ENCODE results near the gene RGS6. TPM values are rescaled to one million over a fixed set of nuclear protein-coding genes. Genes with fewer than 3 reads are reported as not detected.
A peak's percentile ranks its signal among the peaks of the same experiment; 100 is the strongest.
"Not testable (repeated sequence)": the region's sequence is repeated elsewhere in the genome, so short reads cannot be mapped to it uniquely, and the experiment has no call there.

Gene RGS6
- polyA plus RNA-seq, 4 donors, result 0.82 to 1.6 (median 1.1) TPM

DNA sequence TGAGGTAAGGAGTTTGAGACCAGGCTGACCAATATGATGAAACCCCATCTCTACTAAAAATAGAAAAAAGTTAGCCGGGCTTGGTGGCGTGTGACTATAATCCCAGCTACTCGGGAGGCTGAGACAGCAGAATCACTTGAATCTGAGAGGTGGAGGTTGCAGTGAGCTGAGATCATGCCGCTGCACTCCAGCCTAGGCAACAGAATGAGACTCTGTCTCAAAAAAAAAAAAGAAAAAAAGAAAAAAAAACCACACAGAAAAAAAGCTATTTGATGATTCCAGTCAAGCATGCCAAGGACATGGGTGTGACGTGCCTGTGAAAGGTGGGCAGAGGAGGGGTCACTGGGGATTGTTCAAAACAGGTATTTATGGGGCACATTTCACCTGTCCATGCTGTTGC lies 545.3 kb downstream of the RGS6 start:
- not testable (repeated sequence) for DNase-seq (ENCODE audit: low read depth in 4 of 4, low spot score in 3 of 4)

DNA sequence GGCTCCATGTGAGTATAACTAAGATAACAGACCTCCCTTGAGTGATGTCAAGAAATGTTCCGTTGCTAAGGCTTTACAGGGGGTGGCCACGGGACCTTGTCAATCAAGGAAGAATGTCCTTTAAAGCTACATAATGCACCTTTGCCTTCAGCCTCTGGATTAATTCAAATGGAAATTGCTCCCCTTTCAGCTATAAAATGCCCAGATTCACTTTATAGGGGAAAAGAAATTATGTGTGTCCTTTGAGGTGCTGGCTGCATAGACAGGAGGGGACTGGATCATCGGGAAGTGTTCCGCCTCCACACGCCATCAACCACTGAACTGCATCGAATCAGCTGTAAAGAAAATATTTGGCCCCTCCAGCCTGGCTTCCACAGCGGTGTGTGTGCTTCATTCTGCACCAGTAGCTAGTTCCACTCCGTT lies 546.3 kb downstream of the RGS6 start:
- peak in 1 of 4 donors; percentile 8 for DNase-seq (ENCODE audit: low read depth in 4 of 4, low spot score in 3 of 4)

DNA sequence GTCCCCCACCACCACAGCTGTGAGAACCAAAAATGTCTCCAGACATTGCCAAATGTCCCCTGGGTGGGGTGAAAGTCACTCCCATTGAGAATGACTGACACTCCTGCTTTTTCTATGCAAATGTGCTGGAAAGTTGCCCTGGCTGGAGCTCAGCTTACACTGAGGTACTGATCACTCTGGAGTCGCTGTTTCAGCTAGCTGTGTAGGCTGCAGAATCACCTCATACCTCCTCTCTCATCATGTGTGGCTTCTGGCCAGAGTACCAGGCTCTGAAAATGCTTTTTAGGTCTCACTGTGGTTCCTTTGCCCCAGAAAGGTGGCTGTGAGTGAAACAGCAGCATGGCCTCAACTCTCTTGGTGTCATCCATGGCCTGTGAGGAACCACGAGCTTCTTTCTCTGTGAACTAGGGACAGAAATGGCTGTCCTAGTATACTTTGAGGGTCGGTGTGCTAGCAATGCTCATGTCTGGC lies 547.3 kb downstream of the RGS6 start:
- DNase-seq (ENCODE audit: low read depth in 4 of 4, low spot score in 3 of 4), result peak in 2 of 4 donors; percentile 32 to 50

DNA sequence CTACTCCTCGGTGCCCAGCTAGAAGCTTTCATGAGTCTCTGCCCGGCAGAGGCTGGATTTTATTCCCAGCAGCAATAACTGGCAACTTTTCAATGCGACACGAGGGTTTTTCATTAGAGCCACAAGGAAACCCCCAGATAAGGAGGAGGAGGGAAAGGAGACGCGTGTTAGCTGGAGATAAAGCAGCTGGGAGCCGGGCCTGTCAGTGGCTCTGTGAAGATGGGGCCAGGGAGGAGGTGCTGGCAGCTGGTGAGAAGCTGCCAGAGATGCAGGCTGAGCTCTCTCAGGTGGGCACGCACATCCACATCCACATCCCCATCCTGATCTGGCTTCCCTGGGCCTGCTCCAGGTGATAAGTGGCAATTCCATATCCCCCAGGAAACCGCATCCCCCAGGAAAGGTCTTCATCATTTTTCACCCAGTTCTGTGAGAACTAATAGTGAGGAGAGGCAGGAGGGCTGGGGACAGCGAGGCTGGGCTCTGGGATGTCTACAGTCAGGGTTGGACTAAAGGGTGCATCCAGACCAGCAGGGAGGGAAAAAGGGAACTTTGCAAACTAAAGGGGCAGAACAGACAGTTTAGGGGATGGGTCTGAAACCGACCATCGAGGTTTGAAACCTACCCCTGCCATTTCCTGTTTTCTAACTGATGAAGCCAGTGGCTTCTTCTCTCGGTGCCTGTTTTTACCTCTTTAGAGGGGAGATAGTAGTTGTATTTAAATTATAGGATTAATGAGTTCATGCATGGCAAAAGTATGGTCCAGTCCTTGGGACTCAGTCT lies 548.4 kb downstream of the RGS6 start:
- peak in 1 of 4 donors; percentile 8 for DNase-seq (ENCODE audit: low read depth in 4 of 4, low spot score in 3 of 4)

DNA sequence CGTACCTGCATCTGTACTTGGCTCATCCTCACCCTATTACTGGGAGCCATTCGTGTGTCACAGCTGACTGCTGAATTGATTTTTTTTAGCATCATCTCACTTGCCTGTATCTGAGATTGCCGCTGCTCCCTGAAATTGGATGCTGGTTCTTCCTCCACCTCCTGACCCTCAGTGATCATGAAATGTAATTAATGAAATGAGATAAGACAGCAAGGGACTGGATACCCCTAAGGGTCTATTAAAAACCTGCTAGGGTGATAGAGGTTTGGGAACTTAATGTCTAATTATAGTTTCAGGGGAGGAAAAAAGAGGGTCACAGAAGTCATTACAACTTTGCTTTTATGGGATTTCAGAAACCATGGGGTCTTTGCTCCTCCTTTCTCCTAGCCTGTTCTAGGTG lies 551.1 kb downstream of the RGS6 start:
- no peak for DNase-seq (ENCODE audit: low read depth in 4 of 4, low spot score in 3 of 4)

DNA sequence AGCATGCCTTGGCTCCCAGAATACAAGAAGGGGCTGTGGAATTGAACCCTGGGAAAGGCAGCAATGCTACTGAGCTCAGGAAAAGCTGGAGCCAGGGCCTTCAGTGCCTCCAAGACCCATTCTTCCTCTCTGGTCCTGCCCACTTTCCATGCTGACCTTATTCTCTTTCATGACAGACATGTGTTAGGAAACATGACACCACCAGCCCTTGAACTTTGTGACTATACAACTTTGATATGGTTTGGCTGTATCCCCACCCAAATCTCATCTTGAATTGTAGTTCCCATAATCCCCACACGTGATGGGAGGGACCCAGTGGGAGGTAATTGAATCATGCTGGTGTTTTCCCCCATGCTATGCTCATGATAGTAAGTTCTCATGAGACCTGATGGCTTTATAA lies 553.5 kb downstream of the RGS6 start:
- no peak for DNase-seq (ENCODE audit: low read depth in 4 of 4, low spot score in 3 of 4)

DNA sequence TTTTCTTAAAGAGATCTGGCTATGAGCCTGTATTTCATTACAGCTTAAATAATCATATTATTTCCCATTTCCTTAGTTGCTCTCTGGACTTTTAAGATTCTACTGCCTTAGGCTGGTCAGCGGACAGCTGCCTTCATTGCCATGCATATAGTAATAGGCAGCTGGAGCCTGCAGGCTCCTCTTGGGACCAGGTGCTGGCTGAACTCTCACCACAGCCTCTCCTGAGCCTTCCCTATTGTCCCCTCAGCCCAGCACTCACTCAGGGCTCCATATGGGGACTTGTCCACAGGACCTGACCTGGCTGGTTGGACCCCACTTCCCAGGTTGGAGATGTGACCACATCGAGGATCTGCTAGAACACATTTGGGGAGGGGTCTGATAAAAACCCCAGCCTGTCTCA lies 556.3 kb downstream of the RGS6 start:
- no peak for DNase-seq (ENCODE audit: low read depth in 4 of 4, low spot score in 3 of 4)

DNA sequence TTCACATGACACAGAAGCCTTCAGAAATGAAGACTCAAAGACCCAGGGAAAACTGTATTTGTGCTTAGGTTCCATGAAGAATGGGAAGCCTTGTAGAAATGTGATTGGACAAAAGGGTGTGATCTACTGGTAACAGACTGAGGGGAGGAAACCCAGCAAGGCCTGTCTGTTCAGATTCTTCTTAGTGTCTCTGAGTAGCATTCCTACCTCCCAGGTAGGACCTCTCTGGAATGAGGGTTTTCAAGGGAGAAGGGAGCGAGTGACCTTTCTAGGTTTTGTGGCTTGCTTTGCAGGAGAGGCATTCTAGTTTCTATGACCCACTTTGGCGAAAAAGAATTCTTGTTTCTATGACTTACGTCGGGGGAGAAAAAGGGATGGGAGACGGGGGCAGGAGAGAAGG lies 560.0 kb downstream of the RGS6 start:
- no peak for DNase-seq (ENCODE audit: low read depth in 4 of 4, low spot score in 3 of 4)

DNA sequence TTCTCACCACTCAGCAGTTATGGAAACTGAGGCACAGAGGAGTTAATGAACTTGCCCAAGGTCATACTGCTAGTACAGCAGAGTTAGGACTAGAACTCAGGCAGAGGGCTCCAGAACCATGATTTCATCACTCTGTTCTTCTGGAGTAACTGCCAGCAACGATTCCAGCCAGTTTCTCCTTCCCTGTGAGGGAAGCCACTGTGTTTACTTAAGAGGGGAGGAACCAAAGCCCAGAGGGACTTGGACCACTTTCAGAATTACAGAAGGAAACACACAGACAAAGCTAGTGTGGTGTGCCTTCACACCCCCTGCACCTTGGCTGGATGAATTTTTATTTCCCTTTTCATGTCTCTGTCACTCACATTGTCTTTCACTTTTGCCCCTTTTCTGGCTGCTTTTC lies 563.4 kb downstream of the RGS6 start:
- no peak for DNase-seq (ENCODE audit: low read depth in 4 of 4, low spot score in 3 of 4)

DNA sequence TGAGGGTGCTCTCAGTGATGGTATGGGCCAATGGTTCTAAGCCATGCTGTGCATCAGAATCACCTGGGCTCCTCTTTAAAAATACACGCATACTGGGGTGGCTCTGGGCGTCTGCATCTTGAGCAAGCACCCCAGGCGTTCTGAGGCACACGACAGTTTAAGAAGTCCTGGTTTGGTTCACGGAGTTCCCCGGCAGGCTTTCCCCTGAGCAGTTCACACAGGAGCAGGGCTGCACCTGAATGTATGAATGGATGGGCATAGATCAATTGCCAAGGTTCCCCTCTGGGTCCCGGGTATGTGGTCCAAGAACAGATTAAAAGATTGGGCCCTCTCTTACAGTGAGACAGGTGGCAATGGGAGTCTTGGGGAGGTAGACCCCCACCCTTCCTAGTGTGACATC lies 566.4 kb downstream of the RGS6 start:
- no peak for DNase-seq (ENCODE audit: low read depth in 4 of 4, low spot score in 3 of 4)

DNA sequence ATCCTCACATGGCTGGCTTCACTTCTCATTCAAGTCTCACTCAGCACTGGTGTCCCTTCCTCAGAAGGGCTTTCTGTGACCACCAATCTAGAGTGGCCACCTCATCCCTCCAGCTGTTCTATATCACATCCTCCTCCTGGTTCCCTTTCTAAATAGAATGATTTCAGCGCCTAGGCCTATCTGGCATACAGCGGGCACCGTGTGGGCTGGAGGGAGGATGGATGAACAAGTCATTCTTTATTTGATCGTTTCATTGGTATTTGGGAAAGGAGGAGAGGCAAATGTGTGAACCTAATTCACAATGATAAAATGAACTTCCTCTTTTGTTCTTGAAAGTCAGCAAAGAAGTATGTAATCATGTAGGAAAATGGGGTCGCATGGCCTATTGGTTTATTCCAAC lies 567.5 kb downstream of the RGS6 start:
- DNase-seq (ENCODE audit: low read depth in 4 of 4, low spot score in 3 of 4), result no peak

DNA sequence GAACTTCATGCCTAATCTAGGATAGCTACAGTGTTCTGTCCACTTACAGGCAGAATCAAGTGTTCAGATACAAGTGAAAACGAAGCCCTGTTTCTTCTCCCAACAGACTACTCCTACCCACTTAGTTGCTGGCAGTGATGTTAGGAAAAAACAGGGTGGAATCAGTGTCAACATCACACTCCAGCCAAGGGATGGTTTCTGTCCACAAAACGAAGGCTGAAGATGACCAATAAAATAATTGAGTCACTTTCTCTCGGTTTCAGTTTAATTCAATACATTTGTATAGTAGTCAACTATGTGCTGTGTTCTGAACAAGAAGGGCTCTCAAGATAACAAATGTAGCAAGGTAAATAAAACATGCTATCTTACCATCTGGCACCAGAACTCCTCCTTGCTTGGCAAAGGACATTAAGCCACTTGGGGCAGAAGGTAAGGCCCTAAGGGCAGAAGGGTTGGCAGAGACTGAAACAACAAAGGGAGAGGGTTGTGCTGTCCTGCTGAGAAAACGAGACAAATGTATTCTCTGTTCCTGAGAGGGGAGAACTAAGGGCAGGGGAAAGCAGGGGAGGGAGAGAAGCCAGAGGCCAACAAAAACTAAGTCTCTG lies 568.1 kb downstream of the RGS6 start:
- no peak for DNase-seq (ENCODE audit: low read depth in 4 of 4, low spot score in 3 of 4)

DNA sequence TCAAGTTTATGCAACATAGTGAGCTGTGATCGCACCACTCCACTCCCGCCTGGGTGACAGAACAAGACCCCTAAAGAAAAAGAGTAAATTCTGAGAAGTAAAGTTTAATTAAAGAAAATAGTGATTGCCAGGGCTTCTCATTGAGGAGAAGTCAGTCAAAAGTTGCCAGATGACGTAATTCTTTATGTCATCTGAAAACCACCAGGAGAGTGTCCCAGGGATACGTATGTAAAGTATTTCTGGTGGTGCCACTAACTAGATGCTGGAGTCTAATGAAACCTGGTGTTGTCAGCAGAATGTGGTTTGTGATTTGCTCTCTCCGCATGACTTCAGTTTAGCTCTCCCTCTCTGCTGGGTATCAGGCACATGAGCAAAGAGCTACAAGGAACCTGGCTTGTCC lies 569.2 kb downstream of the RGS6 start:
- DNase-seq (ENCODE audit: low read depth in 4 of 4, low spot score in 3 of 4), result no peak

DNA sequence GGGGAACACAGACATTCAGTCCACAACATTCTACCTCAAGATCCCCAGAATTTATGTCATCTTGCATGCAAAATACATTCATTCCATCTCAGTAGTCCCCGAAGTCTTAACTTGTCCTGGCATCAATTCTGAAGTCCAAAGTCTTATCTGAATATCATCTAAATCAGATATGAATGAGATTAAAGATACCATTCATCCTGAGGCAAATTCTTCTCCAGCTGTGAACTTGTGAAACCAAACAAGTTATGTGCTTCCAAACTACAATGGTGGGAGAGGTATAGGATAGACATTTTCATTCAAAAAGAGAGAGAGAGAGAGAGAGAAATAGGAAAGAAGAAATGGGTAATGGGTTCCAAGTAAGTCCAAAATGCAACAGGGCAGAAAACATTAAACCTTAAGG lies 571.0 kb downstream of the RGS6 start:
- no peak for DNase-seq (ENCODE audit: low read depth in 4 of 4, low spot score in 3 of 4)

DNA sequence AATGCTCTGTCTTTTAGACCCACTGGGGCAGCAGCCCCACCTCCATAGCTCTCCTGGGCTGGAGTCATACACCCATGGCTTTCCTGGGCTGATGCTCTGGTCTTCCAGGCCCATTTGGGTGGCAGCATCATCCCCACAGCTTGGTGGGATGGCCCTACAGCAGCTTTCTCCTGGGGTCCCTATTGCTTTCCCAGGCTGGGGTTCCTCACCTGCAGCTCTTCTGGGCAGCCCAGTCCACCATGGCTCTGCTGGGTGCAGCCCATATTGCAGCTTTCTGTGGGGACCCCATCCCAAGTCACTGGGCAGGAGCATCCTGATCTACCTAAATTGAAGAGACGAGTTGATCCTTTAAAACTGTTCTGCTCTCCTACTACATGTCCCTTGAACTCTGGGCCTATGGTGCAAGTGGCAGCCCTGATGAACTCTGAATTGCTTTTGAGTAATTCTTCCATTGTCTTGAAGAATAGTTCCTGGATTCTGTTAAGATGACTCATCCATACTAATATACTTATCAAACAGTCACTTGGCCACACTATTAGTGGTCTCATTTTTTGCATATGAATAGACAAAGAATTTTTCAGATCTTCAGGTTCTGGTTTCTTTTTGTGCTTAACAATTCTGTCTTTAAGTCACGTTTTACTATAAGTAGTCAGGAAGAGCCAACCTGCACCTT lies 571.6 kb downstream of the RGS6 start:
- no peak for DNase-seq (ENCODE audit: low read depth in 4 of 4, low spot score in 3 of 4)

DNA sequence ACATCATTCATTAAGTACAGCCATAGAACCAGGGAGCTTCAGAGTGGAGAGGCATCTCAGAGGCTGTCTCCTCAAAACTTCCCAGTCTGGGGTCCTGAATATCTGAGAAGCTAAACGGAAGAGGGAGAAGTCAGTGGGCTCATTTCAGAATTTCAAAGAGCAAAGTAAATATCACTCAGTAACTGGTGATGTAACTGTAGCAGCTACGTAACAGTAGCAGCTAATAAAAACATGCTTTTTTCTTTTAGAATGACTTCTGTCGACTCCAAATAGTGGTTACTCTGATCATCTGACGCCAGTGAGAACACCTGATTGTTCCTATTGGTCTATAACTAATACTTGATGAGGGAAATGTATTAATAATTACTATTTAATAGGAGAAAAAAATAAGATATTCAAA lies 578.3 kb downstream of the RGS6 start:
- no peak for DNase-seq (ENCODE audit: low read depth in 4 of 4, low spot score in 3 of 4)

DNA sequence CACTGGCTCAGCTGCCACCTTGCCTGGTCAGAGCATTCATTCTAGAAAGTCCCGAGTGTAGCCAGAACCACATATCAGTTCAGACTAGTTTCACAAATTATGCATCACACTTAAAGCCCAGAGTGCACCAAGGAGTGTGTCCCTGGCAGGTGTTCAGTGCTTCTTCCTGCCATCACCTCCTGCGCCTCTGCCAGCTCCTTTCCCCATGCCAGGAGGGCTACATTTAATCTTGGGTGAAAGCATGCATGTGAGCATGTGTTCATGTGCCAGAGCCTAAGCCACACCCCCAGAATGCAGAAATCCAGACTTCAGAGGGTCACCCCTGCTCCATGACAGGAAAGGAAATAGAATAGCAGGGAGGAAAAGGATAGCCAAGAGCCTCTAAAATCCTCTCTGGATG lies 580.1 kb downstream of the RGS6 start:
- no peak for DNase-seq (ENCODE audit: low read depth in 4 of 4, low spot score in 3 of 4)

DNA sequence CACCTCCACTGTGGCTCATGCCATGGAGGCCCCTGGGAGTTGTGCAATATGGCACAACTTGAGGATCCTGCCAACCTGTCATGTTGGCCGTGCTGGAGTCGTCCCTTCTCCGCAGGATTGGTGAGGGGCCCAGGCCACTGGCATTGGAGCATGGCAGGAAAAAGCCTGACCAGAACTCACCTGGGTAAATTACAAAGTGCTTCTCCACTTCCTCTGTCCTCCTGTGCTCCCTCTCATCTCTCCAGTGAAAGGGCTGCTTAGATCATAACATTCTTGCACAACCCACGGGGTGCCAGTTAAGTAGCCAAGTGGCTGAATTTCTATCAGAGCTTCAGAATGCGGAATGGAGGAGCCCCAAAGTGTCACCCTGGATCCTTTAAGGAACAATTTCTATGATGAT lies 580.7 kb downstream of the RGS6 start:
- DNase-seq (ENCODE audit: low read depth in 4 of 4, low spot score in 3 of 4), result no peak

DNA sequence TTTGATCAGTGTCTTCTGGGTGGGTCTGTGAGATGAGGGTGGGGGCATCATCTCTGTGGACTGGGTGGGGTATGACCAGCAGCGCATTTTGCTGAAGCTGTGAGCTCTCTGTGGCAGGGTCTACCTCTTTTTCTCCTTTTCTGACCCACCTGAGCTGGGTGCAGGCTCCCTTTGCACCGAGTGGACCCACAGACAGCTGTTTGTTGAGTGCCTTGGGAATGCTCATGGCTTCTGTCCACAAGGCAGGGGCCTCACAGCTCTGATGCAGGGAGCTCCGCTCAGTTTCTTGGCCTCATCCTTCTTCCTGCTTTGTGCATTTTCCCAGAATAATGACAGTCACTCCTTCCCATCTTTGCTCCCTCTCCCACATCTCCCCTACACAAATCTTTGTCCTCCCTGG lies 581.1 kb downstream of the RGS6 start:
- DNase-seq (ENCODE audit: low read depth in 4 of 4, low spot score in 3 of 4), result no peak

DNA sequence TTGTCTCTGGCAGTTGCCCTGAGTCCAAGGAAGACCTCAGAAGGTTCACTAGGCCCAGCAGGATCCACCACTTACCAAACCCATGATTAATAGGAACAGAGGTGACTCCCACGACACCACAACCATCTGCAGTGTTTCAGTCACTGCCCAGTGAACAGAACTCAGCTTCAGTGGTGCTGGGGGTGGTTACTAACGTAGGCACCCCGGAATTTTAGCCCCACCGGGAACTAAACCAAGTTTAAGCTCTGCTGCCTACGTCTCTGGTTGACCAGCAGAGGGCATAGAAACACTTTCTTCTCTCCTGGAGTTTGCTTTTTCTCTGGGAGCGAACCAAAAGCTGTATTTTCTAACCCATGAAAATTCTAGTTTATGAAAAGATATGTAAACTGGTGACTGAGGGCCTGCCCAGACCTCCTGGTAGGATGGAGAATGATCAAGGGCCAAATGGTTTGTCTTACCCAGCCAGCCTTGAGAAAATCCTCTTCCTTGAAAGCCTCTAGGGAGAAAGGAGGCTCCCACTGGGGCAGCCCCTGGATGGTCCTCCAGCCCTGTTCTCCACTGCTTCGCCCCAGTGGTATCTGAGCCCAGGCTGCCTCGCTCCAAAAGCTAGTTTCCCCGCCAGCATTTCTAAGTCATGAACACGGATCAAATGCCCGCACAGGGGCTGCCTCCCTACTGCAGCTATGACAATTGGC lies 581.9 kb downstream of the RGS6 start:
- DNase-seq (ENCODE audit: low read depth in 4 of 4, low spot score in 3 of 4), result peak in 3 of 4 donors; percentile 34 to 35 (median 35)

DNA sequence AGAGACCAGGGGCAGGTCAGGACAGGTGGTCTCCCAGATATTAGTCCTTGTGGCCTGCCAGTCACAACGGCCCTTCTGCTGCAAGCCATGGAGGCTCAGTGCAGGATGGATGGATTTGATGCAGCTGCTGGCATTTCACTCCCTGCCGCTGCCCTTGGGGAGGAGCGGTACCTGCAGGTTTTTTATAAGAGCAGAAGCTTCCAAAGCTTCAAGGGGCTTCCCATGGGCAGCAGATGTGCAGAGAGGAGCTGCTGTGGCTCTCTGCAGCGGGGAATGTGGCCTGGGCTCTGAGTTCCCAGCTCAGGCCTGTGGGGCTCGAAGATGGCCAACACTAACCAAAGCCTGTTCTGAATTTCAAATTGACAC lies 582.4 kb downstream of the RGS6 start:
- no peak for DNase-seq (ENCODE audit: low read depth in 4 of 4, low spot score in 3 of 4)

All from right renal pelvis (tissue), 4 donors.